ENCODE measurements around the gene RIMBP2.

- TF ChIP-seq CTCF (IDR thresholded peaks at IDR 0.05; ENCODE audit: low read length), result no peak
- no peak for TF ChIP-seq EZH2 (optimal IDR thresholded peaks at IDR 0.05; ENCODE audit: low read depth, low read length)
- no peak for TF ChIP-seq EZH2phosphoT487 (IDR thresholded peaks at IDR 0.05; ENCODE audit: low read length)
Measured at GRCh38 chr12:130712346-130713065, 3.6 kb downstream of the RIMBP2 start.
